NK-92 treated with Interleukin-12 subunit alpha and Interleukin-12 subunit beta, amount 100 ng/mL, for 24 hours (cell line): ENCODE results near the gene TRIM69.
"Not testable (repeated sequence)": the region's sequence is repeated elsewhere in the genome, so short reads cannot be mapped to it uniquely, and the experiment has no call there.

ENCODE experiments used
- DNase-seq: peaks from one replicate; lab custom pipeline; 2025; lab: John Stamatoyannopoulos, UW

Gene TRIM69

GRCh38 chr15:44739222-44739847 is 3.0 kb downstream of the TRIM69 start:
- DNase-seq: not testable (repeated sequence)

- not testable (repeated sequence) for DNase-seq
Measured at GRCh38 chr15:44743454-44743853, 7.1 kb downstream of the TRIM69 start.

GRCh38 chr15:44753345-44753744 is 17.0 kb downstream of the TRIM69 start:
- no peak for DNase-seq

GRCh38 chr15:44763187-44763586 is 26.9 kb downstream of the TRIM69 start:
- no peak for DNase-seq

- no peak for DNase-seq
Measured at GRCh38 chr15:44763848-44764247, 27.5 kb downstream of the TRIM69 start.

- no peak for DNase-seq
Measured at GRCh38 chr15:44765036-44765435, 28.7 kb downstream of the TRIM69 start.

GRCh38 chr15:44769521-44769920 is 33.2 kb downstream of the TRIM69 start:
- DNase-seq: no peak

GRCh38 chr15:44770715-44771114 is 34.4 kb downstream of the TRIM69 start:
- not testable (repeated sequence) for DNase-seq

GRCh38 chr15:44775953-44776352 is 39.6 kb downstream of the TRIM69 start:
- DNase-seq: no peak

- no peak for DNase-seq
Measured at GRCh38 chr15:44779761-44780160, 43.4 kb downstream of the TRIM69 start.

- DNase-seq: no peak
Measured at GRCh38 chr15:44780608-44781007, 44.3 kb downstream of the TRIM69 start.

GRCh38 chr15:44781128-44781810 is 44.9 kb downstream of the TRIM69 start:
- DNase-seq: no peak

GRCh38 chr15:44782516-44782915 is 46.2 kb downstream of the TRIM69 start:
- no peak for DNase-seq

GRCh38 chr15:44784918-44785274 is 48.6 kb downstream of the TRIM69 start:
- not testable (repeated sequence) for DNase-seq

- peak; percentile 15 for DNase-seq
Measured at GRCh38 chr15:44788748-44789147, 52.4 kb downstream of the TRIM69 start.

GRCh38 chr15:44790215-44790614 is 53.9 kb downstream of the TRIM69 start:
- DNase-seq: no peak

GRCh38 chr15:44790656-44791055 is 54.3 kb downstream of the TRIM69 start:
- no peak for DNase-seq

- no peak for DNase-seq
Measured at GRCh38 chr15:44792715-44793114, 56.4 kb downstream of the TRIM69 start.

- no peak for DNase-seq
Measured at GRCh38 chr15:44794072-44794471, 57.7 kb downstream of the TRIM69 start.

GRCh38 chr15:44796508-44796907 is 60.2 kb downstream of the TRIM69 start:
- no peak for DNase-seq

- DNase-seq: no peak
Measured at GRCh38 chr15:44798826-44799225, 62.5 kb downstream of the TRIM69 start.

- DNase-seq: no peak
Measured at GRCh38 chr15:44801364-44801763, 65.0 kb downstream of the TRIM69 start.

GRCh38 chr15:44801797-44802196 is 65.5 kb downstream of the TRIM69 start:
- DNase-seq: no peak

- no peak for DNase-seq
Measured at GRCh38 chr15:44802336-44802735, 66.0 kb downstream of the TRIM69 start.
